Psoas muscle (tissue), 8 donors: ENCODE data around the gene SLC35F3. TPM values are rescaled to one million over a fixed set of nuclear protein-coding genes. Genes with fewer than 3 reads are reported as not detected.
"Not testable (repeated sequence)": the region's sequence is repeated elsewhere in the genome, so short reads cannot be mapped to it uniquely, and the experiment has no call there.

Experiments
- ATAC-seq, 4 donors: fragments of 200-7000 bp; cut with Tn5 transposase; one replicate each; pipeline ENCODE4 v1.9.1; 2020; ENCODE audit warnings: moderate library complexity in 3 of 4, mild to moderate bottlenecking in 2 of 4
- DNase-seq, 2 donors: peaks; one replicate each; pipeline ENCODE4 v3.0.0-alpha.2; 2020
- H3K27ac ChIP-seq: fragments of 200-600 bp; one replicate; pipeline ENCODE4 v1.8.0; 2022
- H3K27me3 ChIP-seq, 3 donors: fragments of 200-600 bp in 1 of 3; one replicate each; pipeline versions ENCODE4 v1.6.1 to v1.8.0; 2013 to 2022; ENCODE audit warnings: low read length in 2 of 3, mild to moderate bottlenecking in 2 of 3, moderate library complexity in 1 of 3; ENCODE audit not compliant: insufficient read depth in 3 of 3
- H3K36me3 ChIP-seq, 2 donors: fragments of 200-600 bp in 1 of 2; one replicate each; pipeline versions ENCODE4 v1.6.1 to v1.8.0; 2013 to 2022; ENCODE audit warnings: low read depth in 1 of 2, mild to moderate bottlenecking in 1 of 2, moderate library complexity in 1 of 2; ENCODE audit not compliant: insufficient read depth in 1 of 2
- H3K4me1 ChIP-seq: fragments of 200-600 bp; one replicate; pipeline ENCODE4 v1.8.0; 2022
- H3K4me3 ChIP-seq: fragments of 200-600 bp; one replicate; pipeline ENCODE4 v1.8.0; 2022; ENCODE audit warnings: mild to moderate bottlenecking
- H3K9me3 ChIP-seq: fragments of 200-600 bp; one replicate; pipeline ENCODE4 v1.8.0; 2022
- CTCF ChIP-seq: fragments of 200-600 bp; IDR thresholded peaks from one replicate; pipeline ENCODE4 v1.8.0; 2022; ENCODE audit warnings: antibody characterized with exemption
- WGBS, 3 donors: extraction: QIAGEN DNeasy Blood & Tissue Kit; methylation state at CpG; one replicate each; pipeline versions ENCODE4 v1.1.6 to v1.1.7; 2013; 5-methylcytosine and 5-hydroxymethylcytosine counted together
- intact Hi-C, 2 donors: fragments of 100-400 bp; cut with DNase I; formaldehyde crosslinking; loops; one replicate each; pipeline versions ENCODE4 v1.11.0 to v1.14.2; 2022
- polyA plus RNA-seq, 3 donors: library from polyadenylated mRNA; stranded (reverse); fragments of 200-250 nt; gene quantifications; one replicate each; pipeline ENCODE4 v1.2.3, GENCODE V29; 2013
- total RNA-seq, 4 donors: library from RNA; stranded (reverse); fragmentation: NEBNext Ultra II Directional in 2 of 4; extraction: Animal tissue kit (Norgen Biotek cat#: 25700) in 2 of 4; gene quantifications; one replicate each; pipeline versions ENCODE4 v1.2.1 to v1.2.4, GENCODE V29; 2021 to 2023
- donor health status: healthy with polysubstance abuse.
- donor health status: DM: no; HTN: no; CAD: no; lungs with moderate emphysema.
- donor health status: Bipolar disorder and iron deficiency.
- donor health status: healthy.
- donor health status: DM: yes; HTN: yes; CAD: no.
- donor health status: DM: no; HTN: no; CAD: no.
- donor health status: DM: no; HTN: no; CAD: no.
- donor health status: DM: yes; HTN: yes; CAD: no.

SLC35F3 gene
- total and polyA plus RNA-seq, 7 donors, result 0.01 to 0.16 (median 0.10) TPM; not detected in 3

- Histone ChIP-seq H3K27me3 (no peaks in the 10 kb centered on the region), H3K27ac (no peak overlapping the region), H3K4me1 (no peaks in the 10 kb centered on the region), H3K4me3 (no peak overlapping the region), H3K36me3 (no peaks in the 10 kb centered on the region), H3K9me3 (no peaks in the 10 kb centered on the region)
- DNase-seq, result no peak
- TF ChIP-seq CTCF, result no peak
- no peak for ATAC-seq
- intact Hi-C loops, result no loop called here
- WGBS, 3 donors, result 76 to 85% (median 79%) methylated on average over 5 of the region's 5 CpGs
Observed at GRCh38 chr1:234119431-234119830, 215.0 kb downstream of the SLC35F3 start.

GRCh38 chr1:234120327-234120944 lies 216.0 kb downstream of the SLC35F3 start:
- DNase-seq (no peak), ATAC-seq (no peak)
- H3K4me1 ChIP-seq, result no peaks in the 10 kb centered on the region
- intact Hi-C loops, result no loop called here
- no peak for TF ChIP-seq CTCF
- no peaks in the 10 kb centered on the region for H3K9me3 ChIP-seq
- H3K36me3 ChIP-seq, result no peaks in the 10 kb centered on the region
- peaks cover 0 to 2% (median 0%) of the 10 kb centered on the region in 3 donors for H3K27me3 ChIP-seq
- H3K4me3 ChIP-seq, result no peak overlapping the region
- no peak overlapping the region for H3K27ac ChIP-seq
- WGBS, 3 donors, result 69 to 76% (median 72%) methylated on average over 7 of the region's 7 CpGs

- H3K9me3 ChIP-seq, intact Hi-C loops, H3K27me3 ChIP-seq, DNase-seq, H3K27ac ChIP-seq, H3K4me3 ChIP-seq, H3K36me3 ChIP-seq, H3K4me1 ChIP-seq, ATAC-seq: not testable (repeated sequence)
- 89 to 92% (median 92%) methylated on average over 3 of the region's 3 CpGs for WGBS, 3 donors
Observed at GRCh38 chr1:234121659-234122058, 217.2 kb downstream of the SLC35F3 start.

DNA sequence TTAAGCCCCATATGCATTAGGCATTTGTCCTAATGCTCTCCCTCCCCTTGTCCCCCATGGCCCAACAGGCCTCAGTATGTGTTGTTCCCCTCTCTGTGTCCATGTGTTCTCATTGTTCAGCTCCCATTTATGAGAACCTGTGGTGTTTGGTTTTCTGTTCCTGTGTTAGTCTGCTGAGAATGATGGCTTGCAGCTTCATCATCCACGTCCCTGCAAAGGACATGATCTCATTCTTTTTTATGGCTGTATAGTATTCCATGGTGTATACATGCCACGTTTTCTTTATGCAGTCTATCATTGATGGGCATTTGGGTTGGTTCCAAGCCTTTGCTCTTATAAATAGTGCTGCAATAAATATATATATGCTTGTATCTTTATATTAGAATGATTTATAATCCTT lies 218.1 kb downstream of the SLC35F3 start:
- ATAC-seq, intact Hi-C loops, H3K27ac ChIP-seq, H3K36me3 ChIP-seq, H3K4me3 ChIP-seq, DNase-seq, H3K4me1 ChIP-seq, H3K9me3 ChIP-seq: not testable (repeated sequence)
- H3K27me3 ChIP-seq, result peaks cover 0 to 13% (median 2%) of the 10 kb centered on the region in 3 donors
- 76 to 85% (median 81%) methylated on average over 2 of the region's 2 CpGs for WGBS, 3 donors

GRCh38 chr1:234123867-234124266 lies 219.4 kb downstream of the SLC35F3 start:
- Histone ChIP-seq H3K36me3 (no peaks in the 10 kb centered on the region), H3K27ac (no peak overlapping the region), H3K27me3 (peaks cover 0 to 26% (median 2%) of the 10 kb centered on the region in 3 donors), H3K4me3 (no peak overlapping the region), H3K9me3 (no peaks in the 10 kb centered on the region), H3K4me1 (no peaks in the 10 kb centered on the region)
- no peak for TF ChIP-seq CTCF
- ATAC-seq, result no peak
- intact Hi-C loops, result no loop called here
- WGBS, 3 donors, result 37 to 45% (median 41%) methylated on average over 5 of the region's 5 CpGs
- DNase-seq, result no peak

DNA sequence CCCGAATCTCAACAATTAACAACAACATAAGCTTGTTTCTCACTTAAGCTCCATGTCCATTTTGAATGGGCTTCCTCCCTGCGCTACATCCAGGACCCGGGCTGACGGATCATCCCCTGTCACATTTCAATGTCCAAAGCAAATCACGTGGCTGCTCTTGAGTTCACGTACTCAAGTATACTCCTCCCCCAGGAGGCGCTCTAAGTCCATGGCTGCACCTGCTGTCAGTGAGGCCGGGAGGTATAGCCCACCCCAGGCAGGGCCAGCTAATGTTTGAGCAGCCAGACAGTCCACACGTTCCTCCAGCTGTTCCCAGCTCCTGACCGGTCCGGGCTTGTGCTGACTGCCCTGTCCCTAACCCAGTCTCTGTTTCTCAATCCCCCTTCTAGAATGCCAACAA lies 220.8 kb downstream of the SLC35F3 start:
- ATAC-seq (no peak), DNase-seq (no peak)
- 10 to 11% (median 11%) methylated on average over 11 of the region's 11 CpGs for WGBS, 3 donors
- Histone ChIP-seq H3K27ac (no peak overlapping the region), H3K4me3 (no peak overlapping the region), H3K9me3 (no peaks in the 10 kb centered on the region), H3K36me3 (no peaks in the 10 kb centered on the region), H3K4me1 (no peaks in the 10 kb centered on the region), H3K27me3 (peaks cover 0 to 33% (median 2%) of the 10 kb centered on the region in 3 donors)
- no peak for TF ChIP-seq CTCF
- intact Hi-C loops, result no loop called here
